Glutamatergic neuron (in vitro differentiated cells): ENCODE measurements around the gene ZNF865. TPM values are rescaled to one million over a fixed set of nuclear protein-coding genes. Genes with fewer than 3 reads are reported as not detected.

Experiments
- DNase-seq: peaks from one replicate; pipeline ENCODE4 v3.0.0; 2022
- H3K27ac Mint-ChIP-seq: one replicate; pipeline ENCODE4 v1.8.0; 2020; ENCODE audit warnings: mild to moderate bottlenecking, mixed read lengths, inconsistent platforms; ENCODE audit not compliant: unreplicated experiment
- H3K27me3 Mint-ChIP-seq: one replicate; pipeline ENCODE4 v1.8.0; 2020; ENCODE audit warnings: mild to moderate bottlenecking, moderate library complexity, mixed read lengths, inconsistent platforms; ENCODE audit not compliant: unreplicated experiment
- H3K36me3 Mint-ChIP-seq: one replicate; pipeline ENCODE4 v1.8.0; 2020; ENCODE audit warnings: mild to moderate bottlenecking, mixed read lengths, inconsistent platforms; ENCODE audit not compliant: unreplicated experiment
- H3K4me1 Mint-ChIP-seq: one replicate; pipeline ENCODE4 v1.8.0; 2020; ENCODE audit warnings: mild to moderate bottlenecking, low read depth, mixed read lengths, inconsistent platforms; ENCODE audit not compliant: unreplicated experiment
- H3K4me3 Mint-ChIP-seq: one replicate; pipeline ENCODE4 v1.8.0; 2020; ENCODE audit warnings: mild to moderate bottlenecking, mixed read lengths, inconsistent platforms; ENCODE audit not compliant: unreplicated experiment
- H3K9me3 Mint-ChIP-seq: one replicate; pipeline ENCODE4 v1.8.0; 2020; ENCODE audit warnings: mild to moderate bottlenecking, moderate library complexity, mixed read lengths, inconsistent platforms; ENCODE audit not compliant: unreplicated experiment
- CTCF ChIP-seq: fragments of 200-600 bp; sonication (generic); IDR thresholded peaks from one replicate; pipeline ENCODE4 v1.5.0; 2021; ENCODE audit not compliant: partially characterized antibody, unreplicated experiment
- total RNA-seq: library from RNA; stranded (reverse); fragmentation: NEBNext Ultra II Directional; extraction: Animal tissue kit (Norgen Biotek cat#: 25700); gene quantifications from one replicate; pipeline ENCODE4 v1.2.1, GENCODE V29; 2021; ENCODE audit not compliant: unreplicated experiment

The ZNF865 gene
- total RNA-seq, 1 donor from 2014 or later = 14.6 TPM

- H3K4me1 Mint-ChIP-seq = peaks cover 8% of the 10 kb centered on the region
- peaks cover 13% of the 10 kb centered on the region for H3K27me3 Mint-ChIP-seq
- no peak for TF ChIP-seq CTCF
- H3K27ac Mint-ChIP-seq = peak within 1 kb of the TSS; percentile 100
- peak; percentile 89 for DNase-seq
- H3K4me3 Mint-ChIP-seq = peak within 1 kb of the TSS; percentile 95
- H3K9me3 Mint-ChIP-seq = peaks cover 23% of the 10 kb centered on the region
- peaks cover 23% of the 10 kb centered on the region for H3K36me3 Mint-ChIP-seq
Measured at GRCh38 chr19:55599842-55600661, 5.4 kb upstream of the ZNF865 start, which contains the start of gene ZNF524. ZNF524 (plus strand) TSS chr19:55600288; CDS start chr19:55602113, 1,825 bp downstream.

GRCh38 chr19:55600662-55601028, 4.8 kb upstream of the ZNF865 start:
- Mint-ChIP-seq H3K4me1 (peaks cover 8% of the 10 kb centered on the region), H3K36me3 (peaks cover 17% of the 10 kb centered on the region), H3K27me3 (peaks cover 11% of the 10 kb centered on the region), H3K4me3 (peak overlapping the region; percentile 74), H3K9me3 (peaks cover 19% of the 10 kb centered on the region), H3K27ac (peak overlapping the region; percentile 63)
- DNase-seq = no peak
- no peak for TF ChIP-seq CTCF

GRCh38 chr19:55601084-55601483, 4.4 kb upstream of the ZNF865 start:
- no peak for DNase-seq
- Mint-ChIP-seq H3K9me3 (peaks cover 21% of the 10 kb centered on the region), H3K27me3 (peaks cover 13% of the 10 kb centered on the region), H3K36me3 (peaks cover 14% of the 10 kb centered on the region), H3K4me3 (peak overlapping the region; percentile 74), H3K4me1 (peaks cover 10% of the 10 kb centered on the region), H3K27ac (peak overlapping the region; percentile 63)
- no peak for TF ChIP-seq CTCF

- no peak for TF ChIP-seq CTCF
- Mint-ChIP-seq H3K27me3 (peaks cover 16% of the 10 kb centered on the region), H3K36me3 (peaks cover 5% of the 10 kb centered on the region), H3K27ac (no peak overlapping the region), H3K4me1 (peaks cover 18% of the 10 kb centered on the region), H3K9me3 (peaks cover 21% of the 10 kb centered on the region), H3K4me3 (peak overlapping the region; percentile 27)
- no peak for DNase-seq
Measured at GRCh38 chr19:55602104-55603001, 3.1 kb upstream of the ZNF865 start.

GRCh38 chr19:55603115-55603514, 2.3 kb upstream of the ZNF865 start:
- Mint-ChIP-seq H3K9me3 (peaks cover 21% of the 10 kb centered on the region), H3K4me3 (peak overlapping the region; percentile 79), H3K27ac (no peak overlapping the region), H3K36me3 (peaks cover 5% of the 10 kb centered on the region), H3K4me1 (peaks cover 18% of the 10 kb centered on the region), H3K27me3 (peaks cover 20% of the 10 kb centered on the region)
- TF ChIP-seq CTCF = no peak
- no peak for DNase-seq
